Measurements from ENCODE around the gene IPO8. TPM values are rescaled to one million over a fixed set of nuclear protein-coding genes. Genes with fewer than 3 reads are reported as not detected.
"Not testable (repeated sequence)": the region's sequence is repeated elsewhere in the genome, so short reads cannot be mapped to it uniquely, and the experiment has no call there.

Gene IPO8
- total RNA-seq, 2 experiments from 2014 or later = 17.2 to 17.5 TPM

- H3K36me3 Mint-ChIP-seq (ENCODE audit: low read depth) = peaks cover 5% of the 10 kb centered on the region
- H3K36me3 ChIP-seq (ENCODE audit: insufficient read depth, low read length) = no peaks in the 10 kb centered on the region
- H3K4me3 Mint-ChIP-seq = no peak overlapping the region
- no peak for DNase-seq
- POLR2A ChIA-PET = no interaction called here
- H3K27ac Mint-ChIP-seq = no peak overlapping the region
- no peaks in the 10 kb centered on the region for H3K4me1 ChIP-seq (ENCODE audit: insufficient read depth, low read length)
- ATAC-seq (ENCODE audit: poor library complexity) = no peak
- intact Hi-C loops (cut with DNase I, micrococcal nuclease) = no loop called here
- no peaks in the 10 kb centered on the region for H3K9me3 ChIP-seq (ENCODE audit: control insufficient read depth in 1 of 2, insufficient read depth in 1 of 2, low read length in 2 of 2)
- H3K4me1 Mint-ChIP-seq (ENCODE audit: low read depth) = no peaks in the 10 kb centered on the region
- H3K27me3 Mint-ChIP-seq = no peaks in the 10 kb centered on the region
- peaks cover 3% of the 10 kb centered on the region for H3K9me3 Mint-ChIP-seq
- H3K27me3 ChIP-seq (ENCODE audit: control insufficient read depth in 1 of 2, insufficient read depth in 2 of 2, low read length in 2 of 2) = no peaks in the 10 kb centered on the region
- H3K27ac ChIP-seq (ENCODE audit: low read depth in 1 of 2, low read length in 2 of 2) = no peak overlapping the region
- CTCF ChIA-PET = no interaction called here
- TF ChIP-seq CTCF (IDR thresholded peaks at IDR 0.05) = no peak
- no peak overlapping the region for H3K4me3 ChIP-seq (ENCODE audit: low read length)
Measured at GRCh38 chr12:30610718-30611117, 85.0 kb downstream of the IPO8 start.

GRCh38 chr12:30609819-30610218 lies 85.8 kb downstream of the IPO8 start:
- peaks cover 13% of the 10 kb centered on the region for H3K36me3 Mint-ChIP-seq (ENCODE audit: low read depth)

GRCh38 chr12:30604302-30604701 lies 91.4 kb downstream of the IPO8 start:
- H3K27me3 Mint-ChIP-seq; H3K27ac ChIP-seq (ENCODE audit: low read depth in 1 of 2, low read length in 2 of 2); intact Hi-C loops (cut with DNase I, micrococcal nuclease); H3K27me3 ChIP-seq (ENCODE audit: control insufficient read depth in 1 of 2, insufficient read depth in 2 of 2, low read length in 2 of 2); H3K4me1 ChIP-seq (ENCODE audit: insufficient read depth, low read length); ATAC-seq (ENCODE audit: poor library complexity); H3K27ac Mint-ChIP-seq; H3K4me3 Mint-ChIP-seq; CTCF ChIA-PET; DNase-seq; H3K4me3 ChIP-seq (ENCODE audit: low read length); H3K36me3 ChIP-seq (ENCODE audit: insufficient read depth, low read length); H3K4me1 Mint-ChIP-seq (ENCODE audit: low read depth); POLR2A ChIA-PET: not testable (repeated sequence)
- Mint-ChIP-seq H3K36me3 (ENCODE audit: low read depth) (peaks cover 27% of the 10 kb centered on the region), H3K9me3 (peaks cover 11% of the 10 kb centered on the region)
- peaks cover 9 to 16% of the 10 kb centered on the region in 2 experiments for H3K9me3 ChIP-seq (ENCODE audit: control insufficient read depth in 1 of 2, insufficient read depth in 1 of 2, low read length in 2 of 2)

More at GRCh38 chr12:30609819-30610218, 85.8 kb downstream of the IPO8 start:
- CTCF ChIA-PET; H3K9me3 Mint-ChIP-seq; H3K4me1 Mint-ChIP-seq (ENCODE audit: low read depth); H3K27ac ChIP-seq (ENCODE audit: low read depth in 1 of 2, low read length in 2 of 2); H3K36me3 ChIP-seq (ENCODE audit: insufficient read depth, low read length); H3K4me3 ChIP-seq (ENCODE audit: low read length); H3K9me3 ChIP-seq (ENCODE audit: control insufficient read depth in 1 of 2, insufficient read depth in 1 of 2, low read length in 2 of 2); H3K27ac Mint-ChIP-seq; POLR2A ChIA-PET; intact Hi-C loops (cut with DNase I, micrococcal nuclease); DNase-seq; H3K4me1 ChIP-seq (ENCODE audit: insufficient read depth, low read length); H3K4me3 Mint-ChIP-seq; H3K27me3 Mint-ChIP-seq; ATAC-seq (ENCODE audit: poor library complexity); H3K27me3 ChIP-seq (ENCODE audit: control insufficient read depth in 1 of 2, insufficient read depth in 2 of 2, low read length in 2 of 2): not testable (repeated sequence)

GRCh38 chr12:30603129-30603528 lies 92.5 kb downstream of the IPO8 start:
- H3K27me3 Mint-ChIP-seq = no peaks in the 10 kb centered on the region
- ATAC-seq (ENCODE audit: poor library complexity) (no peak), DNase-seq (no peak)
- ChIA-PET CTCF (no interaction called here), POLR2A (no interaction called here)
- H3K36me3 Mint-ChIP-seq (ENCODE audit: low read depth) = peaks cover 27% of the 10 kb centered on the region
- Histone ChIP-seq H3K4me3 (ENCODE audit: low read length) (no peak overlapping the region), H3K9me3 (ENCODE audit: control insufficient read depth in 1 of 2, insufficient read depth in 1 of 2, low read length in 2 of 2) (peaks cover 9 to 16% of the 10 kb centered on the region in 2 experiments), H3K27ac (ENCODE audit: low read depth in 1 of 2, low read length in 2 of 2) (no peak overlapping the region), H3K36me3 (ENCODE audit: insufficient read depth, low read length) (no peaks in the 10 kb centered on the region), H3K27me3 (ENCODE audit: control insufficient read depth in 1 of 2, insufficient read depth in 2 of 2, low read length in 2 of 2) (peaks cover 0 to 3% of the 10 kb centered on the region in 2 experiments), H3K4me1 (ENCODE audit: insufficient read depth, low read length) (no peaks in the 10 kb centered on the region)
- TF ChIP-seq CTCF (IDR thresholded peaks at IDR 0.05) = no peak
- H3K4me1 Mint-ChIP-seq (ENCODE audit: low read depth) = no peaks in the 10 kb centered on the region
- intact Hi-C loops (cut with DNase I, micrococcal nuclease) = no loop called here
- no peak overlapping the region for H3K4me3 Mint-ChIP-seq
- H3K27ac Mint-ChIP-seq = no peak overlapping the region
- peaks cover 9% of the 10 kb centered on the region for H3K9me3 Mint-ChIP-seq

Data from CD4-positive, alpha-beta T cell (primary cell).